ENCODE measurements around the gene TMEM212. TPM values are rescaled to one million over a fixed set of nuclear protein-coding genes. Genes with fewer than 3 reads are reported as not detected.
A peak's percentile ranks its signal among the peaks of the same experiment; 100 is the strongest.

TMEM212 gene
- total and polyA plus RNA-seq, 2 of the 13 experiments (the other 11 are each of a cell fraction or from before 2014, with no cell fraction given), result not detected

- TF ChIP-seq HOXD1 (CRISPR knock-in tag; IDR thresholded peaks at IDR 0.05) (peak; percentile 89), GMEB1 (CRISPR knock-in tag; IDR thresholded peaks at IDR 0.05; ENCODE audit: borderline replicate concordance) (no peak), MAX (IDR thresholded peaks at IDR 0.05) (0 out of 2 replicates have a peak, but pooled peaks have one; percentile 33), ZNF749 (CRISPR knock-in tag; IDR thresholded peaks at IDR 0.05; ENCODE audit: borderline replicate concordance) (no peak), ZNF503 (CRISPR knock-in tag; IDR thresholded peaks at IDR 0.05) (peak; percentile 97; the same call in 1 of the 2 replicates), ZNF232 (CRISPR knock-in tag; IDR thresholded peaks at IDR 0.05; ENCODE audit: borderline replicate concordance) (0 out of 2 replicates have a peak, but pooled peaks have one; percentile 43), ZBTB1 (CRISPR knock-in tag; IDR thresholded peaks at IDR 0.05; ENCODE audit: borderline replicate concordance) (no peak), FIP1L1 (IDR thresholded peaks at IDR 0.05; ENCODE audit: borderline replicate concordance, insufficient read depth, low read depth, low read length) (no peak), ZNF652 (CRISPR knock-in tag; IDR thresholded peaks at IDR 0.05; ENCODE audit: borderline replicate concordance, low read depth) (peak; percentile 71), ZNF510 (CRISPR knock-in tag; IDR thresholded peaks at IDR 0.05; ENCODE audit: low read depth) (no peak), ZNF138 (CRISPR knock-in tag; IDR thresholded peaks at IDR 0.05; ENCODE audit: low read depth) (no peak), TGIF2 (CRISPR knock-in tag; IDR thresholded peaks at IDR 0.05) (peak; percentile 75; the same call in 1 of the 2 replicates), MIXL1 (CRISPR knock-in tag; IDR thresholded peaks at IDR 0.05) (peak; percentile 95), ZBTB37 (CRISPR knock-in tag; IDR thresholded peaks at IDR 0.05) (no peak), MED1 (CRISPR knock-in tag; IDR thresholded peaks at IDR 0.05) (peak; percentile 100), MAFG (CRISPR knock-in tag; IDR thresholded peaks at IDR 0.05) (no peak), ZNF24 (IDR thresholded peaks at IDR 0.05) (no peak), CREB3 (CRISPR knock-in tag; IDR thresholded peaks at IDR 0.05) (no peak), ISX (CRISPR knock-in tag; conservative IDR thresholded peaks at IDR 0.05) (no peak), CHCHD3 (CRISPR knock-in tag; IDR thresholded peaks at IDR 0.05) (no peak), ZNF30 (CRISPR knock-in tag; IDR thresholded peaks at IDR 0.05) (no peak), ZNF501 (CRISPR knock-in tag; IDR thresholded peaks at IDR 0.05) (no peak), CC2D1A (CRISPR knock-in tag; IDR thresholded peaks at IDR 0.05) (no peak)
Measured at GRCh38 chr3:171806200-171807128, 36.7 kb upstream of the TMEM212 start (continued).

All from HepG2 (cell line).